ENCODE results near the gene NOS3. TPM values are rescaled to one million over a fixed set of nuclear protein-coding genes. Genes with fewer than 3 reads are reported as not detected.

The NOS3 gene
- total RNA-seq, 2 experiments from 2014 or later: 21.6 to 22.3 TPM

DNA sequence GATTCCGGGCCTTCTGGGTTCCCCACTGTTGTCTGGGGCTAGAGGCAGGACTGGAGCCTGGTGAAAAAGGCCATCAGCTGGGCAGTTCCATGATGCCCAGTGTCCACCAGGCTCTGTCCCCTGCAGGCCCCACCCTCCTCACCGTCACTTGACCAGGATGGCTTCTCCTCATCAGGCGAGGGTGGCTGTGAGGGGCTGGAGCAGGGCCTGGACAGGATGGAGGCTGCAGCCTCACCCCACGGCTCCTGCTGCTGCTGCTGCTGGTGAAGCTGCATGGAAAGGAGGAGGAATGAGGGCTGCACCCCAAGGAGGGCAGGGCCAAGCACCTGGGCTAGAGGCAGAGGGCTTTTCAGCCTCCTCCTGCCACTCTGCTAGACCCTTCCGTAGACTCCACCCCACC, 25.1 kb downstream of the NOS3 start:
- H3K9me3 Mint-ChIP-seq: no peaks in the 10 kb centered on the region
- H3K4me3 Mint-ChIP-seq: no peak overlapping the region
- peaks cover 79% of the 10 kb centered on the region for H3K4me1 Mint-ChIP-seq
- H3K36me3 Mint-ChIP-seq (ENCODE audit: low read depth): peaks cover 25% of the 10 kb centered on the region
- peaks cover 28% of the 10 kb centered on the region for H3K27me3 Mint-ChIP-seq
- no peak for DNase-seq
- H3K27ac Mint-ChIP-seq: peak overlapping the region; percentile 58
- POLR2A ChIA-PET: no interaction called here
- CTCF ChIA-PET: interaction anchor here (1.1 to 4.6 kb wide), 3 partner anchors 12 to 53 kb away, joined by 3 to 35 read pairs (median 4); partner anchors contain the start of gene ABCB8

DNA sequence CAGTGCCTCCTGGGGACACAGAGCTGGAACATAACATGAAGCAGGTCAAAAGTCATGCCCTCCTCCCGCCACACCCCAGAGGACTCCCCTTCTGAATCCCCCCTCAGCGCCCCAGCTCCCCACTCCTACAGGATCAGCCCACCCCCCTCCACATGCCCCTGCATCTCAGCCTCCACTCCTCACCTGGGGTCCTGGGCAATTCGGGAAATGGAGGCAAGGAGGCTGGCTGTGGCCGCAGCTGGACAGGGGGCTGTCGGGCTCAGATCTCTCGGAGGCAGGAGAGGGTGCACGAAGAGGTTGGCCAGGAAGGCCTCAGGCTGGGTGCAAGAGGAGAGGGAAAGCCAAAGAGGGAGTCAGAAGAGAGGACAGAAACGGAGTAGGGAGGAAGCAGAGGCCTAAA, 25.7 kb downstream of the NOS3 start:
- DNase-seq: no peak
- Mint-ChIP-seq H3K4me3 (no peak overlapping the region), H3K36me3 (ENCODE audit: low read depth) (peaks cover 23% of the 10 kb centered on the region), H3K27ac (peak overlapping the region; percentile 58), H3K4me1 (peaks cover 75% of the 10 kb centered on the region), H3K27me3 (peaks cover 33% of the 10 kb centered on the region), H3K9me3 (no peaks in the 10 kb centered on the region)
- CTCF ChIA-PET: interaction anchor here (1.1 to 8.5 kb wide), 4 partner anchors 7 to 54 kb away, joined by 3 to 79 read pairs (median 20); partner anchors contain the start of gene ABCB8
- POLR2A ChIA-PET: no interaction called here

DNA sequence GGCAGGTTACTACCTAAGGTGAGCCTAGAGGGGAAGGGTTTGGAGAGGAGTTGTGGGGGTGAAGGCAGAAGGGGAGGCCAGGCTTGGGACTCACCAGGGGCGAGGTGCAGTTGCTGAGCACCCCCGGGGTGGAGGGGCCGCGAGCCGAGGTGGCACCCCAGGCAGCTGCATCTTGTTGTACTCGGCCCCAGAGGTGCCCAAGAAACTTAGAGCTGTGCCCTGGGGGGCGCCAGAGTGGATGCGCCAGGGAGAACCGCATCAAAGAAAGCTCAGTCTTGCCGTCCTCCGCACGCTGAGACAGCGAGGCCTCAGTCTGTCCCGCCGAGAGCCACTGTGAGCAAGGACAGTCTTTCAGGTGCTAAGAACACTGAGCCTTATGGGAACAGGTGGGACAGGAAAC, 26.1 kb downstream of the NOS3 start:
- Mint-ChIP-seq H3K27me3 (peaks cover 33% of the 10 kb centered on the region), H3K9me3 (no peaks in the 10 kb centered on the region), H3K4me3 (no peak overlapping the region), H3K27ac (peak overlapping the region; percentile 48), H3K4me1 (peaks cover 70% of the 10 kb centered on the region), H3K36me3 (ENCODE audit: low read depth) (peaks cover 21% of the 10 kb centered on the region)
- DNase-seq: no peak
- ChIA-PET CTCF (interaction anchor here (1.1 to 8.5 kb wide), 5 partner anchors 8 to 54 kb away, joined by 3 to 79 read pairs (median 20); partner anchors contain the start of gene ABCB8), POLR2A (no interaction called here)

DNA sequence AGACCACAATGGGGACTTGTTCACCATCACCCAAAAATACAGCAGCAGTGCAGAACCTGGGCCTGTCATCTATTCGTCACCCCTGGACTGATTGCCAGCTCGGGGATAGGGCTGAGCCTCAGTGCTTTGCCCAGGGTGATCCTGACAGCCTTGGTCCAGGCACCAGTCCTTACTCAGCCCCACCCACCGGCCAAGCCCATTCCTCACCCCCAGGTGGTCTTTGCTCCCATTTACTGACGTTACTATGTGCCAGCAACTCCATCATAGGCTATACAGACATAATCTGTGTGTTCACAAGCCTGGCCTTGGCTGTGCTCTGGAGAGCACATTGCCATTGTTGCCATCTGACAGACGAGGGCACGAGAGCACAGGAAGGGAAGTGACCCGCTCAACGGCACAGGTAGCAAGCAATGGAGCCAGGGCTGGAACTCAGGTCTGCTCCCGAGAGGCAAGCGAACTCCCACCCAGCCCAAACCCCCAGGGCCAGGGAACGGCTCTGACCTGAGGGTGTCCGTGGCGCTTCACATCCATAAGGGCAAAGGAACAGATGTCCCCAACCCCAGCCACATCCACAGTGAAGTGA, 26.6 kb downstream of the NOS3 start:
- no peaks in the 10 kb centered on the region for H3K9me3 Mint-ChIP-seq
- H3K27me3 Mint-ChIP-seq: peaks cover 33% of the 10 kb centered on the region
- CTCF ChIA-PET: interaction anchor here (0.5 to 8.5 kb wide), 15 partner anchors 8 to 145 kb away, joined by 3 to 79 read pairs (median 6); partner anchors contain the start of gene ABCB8
- peaks cover 17% of the 10 kb centered on the region for H3K36me3 Mint-ChIP-seq (ENCODE audit: low read depth)
- peak overlapping the region; percentile 64 for H3K4me3 Mint-ChIP-seq
- no peak for DNase-seq
- peak overlapping the region; percentile 76 for H3K27ac Mint-ChIP-seq
- POLR2A ChIA-PET: no interaction called here
- peaks cover 65% of the 10 kb centered on the region for H3K4me1 Mint-ChIP-seq

DNA sequence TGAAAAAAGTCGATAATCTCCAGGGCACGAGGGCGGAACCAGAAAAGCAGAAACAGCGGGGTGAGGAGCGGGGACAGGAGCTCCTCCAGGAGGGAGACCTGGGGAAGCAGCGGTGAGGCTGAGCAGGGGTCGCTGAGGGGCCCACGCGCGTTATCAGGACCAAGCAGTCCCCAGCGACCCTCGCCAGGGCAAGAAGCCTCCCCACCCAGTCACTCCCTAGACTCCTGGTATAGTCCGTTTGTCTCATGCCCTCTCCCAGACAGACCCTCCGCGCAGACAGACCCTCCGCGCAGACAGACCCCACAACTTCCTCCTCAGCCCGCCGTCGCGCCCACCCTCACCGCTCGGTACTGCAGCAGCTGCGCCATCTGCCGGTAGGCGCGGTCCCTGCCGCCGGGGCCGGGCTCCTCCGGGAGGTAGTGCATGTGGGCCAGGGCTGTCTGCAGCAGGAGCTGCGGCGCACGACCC, 27.2 kb downstream of the NOS3 start:
- peak overlapping the region; percentile 76 for H3K27ac Mint-ChIP-seq
- H3K9me3 Mint-ChIP-seq: no peaks in the 10 kb centered on the region
- ChIA-PET POLR2A (no interaction called here), CTCF (interaction anchor here (0.5 to 8.5 kb wide), 28 partner anchors 8 to 544 kb away, joined by 3 to 79 read pairs (median 4); partner anchors contain the start of genes ABCB8 and ASIC3)
- peaks cover 33% of the 10 kb centered on the region for H3K27me3 Mint-ChIP-seq
- peak overlapping the region; percentile 64 for H3K4me3 Mint-ChIP-seq
- peak; percentile 77 for DNase-seq
- peaks cover 14% of the 10 kb centered on the region for H3K36me3 Mint-ChIP-seq (ENCODE audit: low read depth)
- peaks cover 60% of the 10 kb centered on the region for H3K4me1 Mint-ChIP-seq

DNA sequence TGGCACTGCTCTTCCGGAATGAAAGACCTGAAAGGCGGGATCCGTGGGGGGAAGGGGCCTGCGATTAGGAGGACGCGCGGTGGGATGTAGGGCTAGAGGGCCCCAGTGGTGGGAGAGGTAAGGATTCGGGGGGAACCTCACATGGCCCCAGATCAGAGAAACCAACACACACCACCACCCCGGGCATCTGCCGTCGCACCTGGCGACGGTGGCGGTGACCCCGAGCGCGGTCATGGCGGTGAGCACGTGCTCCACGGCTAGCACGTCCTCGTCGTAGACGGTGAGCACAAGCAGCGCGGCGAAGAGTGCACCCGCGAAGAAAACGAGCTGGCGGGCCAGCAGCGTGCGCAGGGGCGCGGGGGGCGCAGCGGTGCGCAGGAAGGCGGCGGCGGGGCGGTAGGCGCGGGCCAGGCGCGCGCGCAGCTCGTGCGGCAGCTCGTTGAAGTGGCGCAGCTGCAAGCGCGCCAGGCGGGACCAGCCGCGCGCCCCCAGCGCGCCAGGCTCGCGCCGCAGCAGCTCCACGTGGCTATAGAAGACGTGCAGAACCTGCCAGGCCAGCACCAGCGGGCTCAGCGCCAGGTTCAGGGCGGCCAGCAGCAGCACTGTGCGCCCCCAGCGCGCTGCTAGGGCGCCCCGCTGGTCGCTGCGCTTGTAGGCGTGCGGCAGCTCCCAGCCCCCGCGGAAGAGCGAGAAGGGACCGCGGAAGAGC, 27.8 kb downstream of the NOS3 start:
- ChIA-PET CTCF (interaction anchor here (0.6 to 8.5 kb wide), 28 partner anchors 7 to 544 kb away, joined by 3 to 79 read pairs (median 4); partner anchors contain the start of genes ABCB8 and ASIC3), POLR2A (interaction anchor here (0.8 kb wide), 1 partner anchor 10 kb away, joined by 3 read pairs; no protein-coding TSS in a partner anchor)
- DNase-seq: peak; percentile 30
- H3K4me1 Mint-ChIP-seq: peaks cover 56% of the 10 kb centered on the region
- H3K4me3 Mint-ChIP-seq: peak overlapping the region; percentile 64
- peaks cover 33% of the 10 kb centered on the region for H3K27me3 Mint-ChIP-seq
- H3K27ac Mint-ChIP-seq: peak overlapping the region; percentile 76
- H3K36me3 Mint-ChIP-seq (ENCODE audit: low read depth): peaks cover 14% of the 10 kb centered on the region
- no peaks in the 10 kb centered on the region for H3K9me3 Mint-ChIP-seq

DNA sequence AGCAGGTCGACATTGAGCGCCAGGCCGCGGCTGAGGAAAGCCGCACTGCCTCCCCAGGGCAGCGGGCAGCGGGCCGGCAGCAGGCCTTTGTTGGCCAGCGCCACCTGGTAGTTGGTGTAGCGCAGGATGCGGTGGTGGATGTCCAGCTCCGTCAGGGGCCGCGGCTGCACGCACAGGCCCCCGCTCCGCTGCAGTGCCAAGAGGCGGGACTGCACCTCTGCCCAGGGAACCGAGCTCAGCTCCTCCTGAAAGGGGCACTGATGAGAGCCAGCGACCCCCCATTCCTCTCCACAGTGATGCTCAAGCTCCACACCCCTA, 28.3 kb downstream of the NOS3 start:
- ChIA-PET POLR2A (interaction anchor here (0.8 kb wide), 1 partner anchor 10 kb away, joined by 3 read pairs; no protein-coding TSS in a partner anchor), CTCF (interaction anchor here (0.8 to 8.5 kb wide), 20 partner anchors 9 to 690 kb away, joined by 3 to 79 read pairs (median 5); partner anchors contain the start of genes ABCB8 and ASIC3)
- DNase-seq: no peak
- Mint-ChIP-seq H3K27ac (no peak overlapping the region), H3K27me3 (peaks cover 33% of the 10 kb centered on the region), H3K4me1 (peaks cover 52% of the 10 kb centered on the region), H3K36me3 (ENCODE audit: low read depth) (peaks cover 13% of the 10 kb centered on the region), H3K9me3 (no peaks in the 10 kb centered on the region), H3K4me3 (peak overlapping the region; percentile 43)

DNA sequence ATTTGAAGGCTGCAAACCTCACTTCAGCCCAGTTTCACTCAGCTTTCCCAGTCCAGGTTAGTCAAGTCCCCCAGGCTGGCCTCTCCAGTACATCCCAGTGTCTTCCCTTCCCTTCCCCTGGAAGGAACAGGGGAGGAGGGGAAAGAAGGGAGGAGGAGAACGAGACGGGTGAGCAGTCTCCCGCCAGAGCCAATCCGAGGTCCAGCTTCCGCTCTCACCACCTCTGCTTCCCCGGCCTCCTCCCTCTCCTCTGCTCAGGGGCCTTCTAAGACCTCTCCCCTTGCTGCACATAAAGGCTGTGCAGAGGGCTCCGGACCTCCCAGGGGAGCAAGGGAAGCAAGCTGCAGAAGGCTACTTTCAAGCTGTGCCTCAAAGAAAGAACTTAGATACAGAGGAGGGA, 29.4 kb downstream of the NOS3 start:
- Mint-ChIP-seq H3K9me3 (no peaks in the 10 kb centered on the region), H3K36me3 (ENCODE audit: low read depth) (peaks cover 5% of the 10 kb centered on the region), H3K27ac (no peak overlapping the region), H3K4me1 (peaks cover 41% of the 10 kb centered on the region), H3K27me3 (peaks cover 33% of the 10 kb centered on the region), H3K4me3 (no peak overlapping the region)
- ChIA-PET CTCF (interaction anchor here (2.0 to 8.5 kb wide), 4 partner anchors 8 to 90 kb away, joined by 8 to 79 read pairs (median 28); partner anchors contain the start of gene ABCB8), POLR2A (no interaction called here)
- DNase-seq: no peak

DNA sequence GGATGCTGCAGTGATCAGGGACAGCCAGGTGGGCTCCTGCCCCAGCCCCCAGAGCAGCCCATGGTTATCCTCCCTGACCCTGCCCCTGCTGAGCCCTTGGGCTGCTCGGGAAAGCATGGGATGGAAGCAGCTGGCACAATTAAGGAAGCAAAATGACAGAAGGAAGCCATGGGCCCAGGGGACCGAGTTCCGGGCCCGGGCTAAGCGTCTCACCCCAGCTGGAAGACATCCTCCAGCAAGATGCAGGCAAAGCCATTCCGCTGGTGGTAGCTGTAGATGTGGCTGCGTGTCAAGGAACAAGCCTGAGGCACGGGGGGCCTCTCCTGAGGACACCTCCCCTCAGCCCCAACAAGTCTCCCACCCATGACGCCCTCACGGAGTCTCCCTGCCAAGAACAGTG, 32.4 kb downstream of the NOS3 start:
- Mint-ChIP-seq H3K27ac (no peak overlapping the region), H3K36me3 (ENCODE audit: low read depth) (peaks cover 3% of the 10 kb centered on the region), H3K27me3 (peaks cover 27% of the 10 kb centered on the region), H3K4me3 (no peak overlapping the region), H3K4me1 (peaks cover 28% of the 10 kb centered on the region), H3K9me3 (no peaks in the 10 kb centered on the region)
- DNase-seq: no peak
- POLR2A ChIA-PET: no interaction called here
- CTCF ChIA-PET: interaction anchor here (1.2 to 8.5 kb wide), 3 partner anchors 10 to 14 kb away, joined by 3 to 79 read pairs (median 5); no protein-coding TSS in a partner anchor

DNA sequence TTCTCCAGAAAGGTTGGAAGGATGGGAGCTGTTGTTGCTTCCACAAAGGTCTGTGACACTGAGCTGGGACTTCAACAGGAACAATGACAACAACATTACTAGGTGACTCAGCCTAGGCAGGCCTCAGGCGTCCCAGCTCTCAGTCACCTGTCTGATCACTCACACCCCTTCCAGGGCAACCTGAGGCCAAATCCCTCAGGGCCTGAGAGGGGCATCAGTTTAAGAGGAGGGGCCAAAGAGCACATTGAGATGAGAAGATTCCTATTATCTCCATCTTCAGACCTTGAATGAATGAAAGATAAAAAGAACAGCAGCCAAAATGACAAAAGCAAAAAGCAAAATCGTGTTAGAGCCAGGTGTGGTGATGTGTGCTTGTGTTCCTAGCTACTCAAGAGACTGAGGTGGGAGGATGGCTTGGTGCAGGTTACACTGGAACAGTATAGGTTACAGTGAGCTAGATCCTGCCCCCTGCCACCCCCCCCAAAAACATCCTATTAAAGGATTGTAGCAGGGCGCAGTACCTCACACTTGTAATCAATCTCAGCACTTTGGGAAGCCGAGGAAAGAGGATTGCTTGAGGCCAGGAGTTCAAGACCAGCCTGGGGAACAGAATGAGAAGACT, 33.7 kb downstream of the NOS3 start, which contains the start of gene ATG9B:
Gene ATG9B (minus strand): TSS at position 60 of the 622 bp plus-strand sequence. CDS start 71 bp downstream, outside the sequence.
- Mint-ChIP-seq H3K9me3 (no peaks in the 10 kb centered on the region), H3K4me1 (peaks cover 26% of the 10 kb centered on the region), H3K4me3 (no peak within 1 kb of the TSS), H3K36me3 (ENCODE audit: low read depth) (peaks cover 2% of the 10 kb centered on the region), H3K27me3 (peaks cover 18% of the 10 kb centered on the region), H3K27ac (peak within 1 kb of the TSS; percentile 13)
- no peak for DNase-seq
- ChIA-PET CTCF (interaction anchor here (1.2 to 8.5 kb wide), 3 partner anchors 9 to 15 kb away, joined by 3 to 79 read pairs (median 5); no protein-coding TSS in a partner anchor), POLR2A (no interaction called here)

DNA sequence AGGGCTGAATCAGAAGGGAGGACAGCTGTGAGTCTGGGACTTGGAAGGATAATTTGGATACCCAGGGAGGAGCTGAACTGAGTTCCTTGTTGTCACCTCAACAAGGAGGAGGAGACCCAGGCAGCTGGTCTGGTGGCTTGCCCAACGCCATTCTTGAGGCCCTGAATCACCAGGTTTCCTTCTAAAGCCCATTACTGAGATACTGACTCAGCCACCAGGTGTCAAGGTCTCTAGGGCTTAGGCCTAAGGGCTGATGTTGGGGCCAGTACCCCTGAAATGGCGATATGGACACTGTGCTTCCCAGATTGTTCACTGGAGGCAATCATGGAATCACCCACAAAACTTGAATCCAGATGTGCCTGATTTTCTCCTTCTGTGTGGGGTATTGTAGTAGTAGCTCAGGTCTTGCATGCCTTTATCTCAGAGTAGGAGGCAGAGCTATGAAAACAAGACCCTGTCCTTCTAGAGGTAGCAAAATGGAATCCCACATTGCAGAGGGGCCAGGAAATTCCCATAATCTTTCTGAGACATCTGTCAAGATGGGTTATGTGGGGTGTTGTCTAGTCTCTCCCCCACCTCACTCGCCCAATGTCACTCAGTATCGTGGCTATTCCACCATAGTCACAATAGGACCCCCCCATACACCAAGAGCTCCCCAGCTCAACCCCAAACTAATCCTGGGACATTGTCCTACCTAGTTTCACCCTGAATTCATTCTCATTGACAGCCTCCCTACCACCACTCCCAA, 35.3 kb downstream of the NOS3 start:
- Mint-ChIP-seq H3K36me3 (ENCODE audit: low read depth) (peaks cover 2% of the 10 kb centered on the region), H3K27ac (peak overlapping the region; percentile 96), H3K27me3 (peaks cover 4% of the 10 kb centered on the region), H3K4me3 (no peak overlapping the region), H3K4me1 (peaks cover 28% of the 10 kb centered on the region), H3K9me3 (no peaks in the 10 kb centered on the region)
- ChIA-PET POLR2A (no interaction called here), CTCF (interaction anchor here (0.6 to 3.2 kb wide), 6 partner anchors 8 to 81 kb away, joined by 3 to 35 read pairs (median 4); no protein-coding TSS in a partner anchor)
- no peak for DNase-seq
